Tibial nerve (tissue), 4 donors: ENCODE results near the gene NFKBIE.

Experiments used
- CTCF ChIP-seq, 5 experiments: fragments of 200-600 bp in 3 of 5; fragments of 450-650 bp in 2 of 5; sonication (generic) in 3 of 5; IDR thresholded peaks; one replicate each; pipeline ENCODE4 v1.5.1; 2016 to 2019; ENCODE audit warnings: antibody characterized with exemption in 5 of 5, mild to moderate bottlenecking in 3 of 5, moderate library complexity in 2 of 5
- EP300 ChIP-seq, 2 donors: sonication (generic); formaldehyde crosslinking; IDR thresholded peaks; one replicate each; pipeline ENCODE4 v1.6.1; 2017; ENCODE audit warnings: antibody characterized with exemption in 2 of 2, mild to moderate bottlenecking in 1 of 2
- POLR2A ChIP-seq, 2 donors: fragments of 450-650 bp; IDR thresholded peaks; one replicate each; pipeline ENCODE4 v1.6.1; 2017; ENCODE audit warnings: antibody characterized with exemption in 2 of 2, mild to moderate bottlenecking in 2 of 2, moderate library complexity in 2 of 2

DNA sequence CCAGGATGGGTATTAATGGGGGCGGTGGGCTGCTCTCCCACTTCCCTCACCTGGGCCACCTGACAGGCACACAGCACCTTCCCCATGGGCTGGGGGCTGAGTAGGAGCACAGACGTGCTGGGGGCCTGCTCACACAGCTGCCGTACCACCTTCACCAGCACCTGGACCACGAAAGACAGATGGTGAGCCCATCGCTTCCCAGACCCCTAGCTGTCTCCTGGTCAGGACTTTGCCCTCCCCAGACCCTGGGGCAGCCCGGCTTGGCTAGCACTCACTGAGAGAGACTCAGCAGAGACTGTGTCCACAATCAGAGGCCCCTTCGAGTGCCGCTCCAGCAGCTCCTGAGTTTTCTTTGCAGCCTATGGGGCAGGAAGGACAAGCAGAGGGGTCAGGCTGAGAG, 35.8 kb upstream of the NFKBIE start:
- TF ChIP-seq POLR2A (IDR thresholded peaks at IDR 0.05) (no peak), CTCF (IDR thresholded peaks at IDR 0.05) (no peak), EP300 (IDR thresholded peaks at IDR 0.05) (no peak)
